Mammary epithelial cell (primary cell): Measurements from ENCODE around the gene OPN1LW.

Experiments
- CTCF ChIP-seq, 2 donors: IDR thresholded peaks in 1 of 2; conservative IDR thresholded peaks in 1 of 2; 2 replicates each; pipeline ENCODE4 v1.5.1; 2011 to 2012; ENCODE audit warnings: inconsistent platforms in 2 of 2, low read length in 2 of 2, mild to moderate bottlenecking in 2 of 2, control low read depth in 1 of 2, low read depth in 1 of 2; ENCODE audit not compliant: insufficient read depth in 1 of 2; ENCODE audit errors: extremely low read depth in 1 of 2
- EZH2 ChIP-seq: IDR thresholded peaks from 2 replicates; pipeline ENCODE4 v1.6.1; 2012; ENCODE audit warnings: low read length, inconsistent platforms, borderline replicate concordance

GRCh38 chrX:154142950-154143745 is 895 bp upstream of the OPN1LW start:
- no peak for TF ChIP-seq CTCF (conservative IDR thresholded peaks at IDR 0.05 in 1 of 2, IDR thresholded peaks at IDR 0.05 in 1 of 2; ENCODE audit: extremely low read depth in 1 of 2, insufficient read depth in 1 of 2, low read depth in 1 of 2, low read length in 2 of 2)
- no peak for TF ChIP-seq EZH2
